ENCODE data around the gene WDR89.

The WDR89 gene

GRCh38 chr14:63581491-63581890 is 60.2 kb downstream of the WDR89 start:
- H3K27me3 ChIP-seq, result no peaks in the 10 kb centered on the region
- H3K4me3 ChIP-seq (ENCODE audit: low read depth in 1 of 2, low read length in 1 of 2), result no peak overlapping the region
- H3K9me3 ChIP-seq, result no peaks in the 10 kb centered on the region
- no peaks in the 10 kb centered on the region for H3K4me1 ChIP-seq (ENCODE audit: control insufficient read depth in 1 of 2, insufficient read depth in 1 of 2, low read depth in 1 of 2, low read length in 1 of 2)
- no peaks in the 10 kb centered on the region for H3K36me3 ChIP-seq
- no peak overlapping the region for H3K27ac ChIP-seq
- no peak for TF ChIP-seq CTCF (IDR thresholded peaks at IDR 0.05)

GRCh38 chr14:63578300-63578699 is 63.4 kb downstream of the WDR89 start:
- H3K27me3 ChIP-seq, result no peaks in the 10 kb centered on the region

GRCh38 chr14:63573581-63573980 is 68.1 kb downstream of the WDR89 start:
- TF ChIP-seq CTCF (IDR thresholded peaks at IDR 0.05), result no peak
- Histone ChIP-seq H3K27me3 (no peaks in the 10 kb centered on the region), H3K4me3 (ENCODE audit: low read depth in 1 of 2, low read length in 1 of 2) (no peak overlapping the region)

More at GRCh38 chr14:63578300-63578699, 63.4 kb downstream of the WDR89 start:
- Histone ChIP-seq H3K4me1 (ENCODE audit: control insufficient read depth in 1 of 2, insufficient read depth in 1 of 2, low read depth in 1 of 2, low read length in 1 of 2) (no peaks in the 10 kb centered on the region), H3K36me3 (no peaks in the 10 kb centered on the region), H3K9me3 (no peaks in the 10 kb centered on the region), H3K4me3 (ENCODE audit: low read depth in 1 of 2, low read length in 1 of 2) (no peak overlapping the region), H3K27ac (no peak overlapping the region)
- no peak for TF ChIP-seq CTCF (IDR thresholded peaks at IDR 0.05)

GRCh38 chr14:63565448-63565847 is 76.2 kb downstream of the WDR89 start:
- no peak overlapping the region for H3K4me3 ChIP-seq (ENCODE audit: low read depth in 1 of 2, low read length in 1 of 2)
- no peak overlapping the region for H3K27ac ChIP-seq
- H3K36me3 ChIP-seq, result no peaks in the 10 kb centered on the region
- H3K9me3 ChIP-seq, result no peaks in the 10 kb centered on the region
- H3K4me1 ChIP-seq (ENCODE audit: control insufficient read depth in 1 of 2, insufficient read depth in 1 of 2, low read depth in 1 of 2, low read length in 1 of 2), result peaks cover 0 to 3% of the 10 kb centered on the region in 2 experiments
- TF ChIP-seq CTCF (IDR thresholded peaks at IDR 0.05), result no peak
- peaks cover 28% of the 10 kb centered on the region for H3K27me3 ChIP-seq

More at GRCh38 chr14:63573581-63573980, 68.1 kb downstream of the WDR89 start:
- Histone ChIP-seq H3K9me3 (no peaks in the 10 kb centered on the region), H3K36me3 (no peaks in the 10 kb centered on the region), H3K4me1 (ENCODE audit: control insufficient read depth in 1 of 2, insufficient read depth in 1 of 2, low read depth in 1 of 2, low read length in 1 of 2) (no peaks in the 10 kb centered on the region), H3K27ac (no peak overlapping the region)

- H3K36me3 ChIP-seq, result no peaks in the 10 kb centered on the region
- no peaks in the 10 kb centered on the region for H3K9me3 ChIP-seq
- peaks cover 32% of the 10 kb centered on the region for H3K27me3 ChIP-seq
- no peak overlapping the region for H3K4me3 ChIP-seq (ENCODE audit: low read depth in 1 of 2, low read length in 1 of 2)
- H3K4me1 ChIP-seq (ENCODE audit: control insufficient read depth in 1 of 2, insufficient read depth in 1 of 2, low read depth in 1 of 2, low read length in 1 of 2), result peaks cover 0 to 3% of the 10 kb centered on the region in 2 experiments
- TF ChIP-seq CTCF (IDR thresholded peaks at IDR 0.05), result no peak
- H3K27ac ChIP-seq, result no peak overlapping the region
Measured at GRCh38 chr14:63564318-63564717, 77.4 kb downstream of the WDR89 start.

Measured in neutrophil (primary cell).